Lower lobe of right lung (tissue), 2 donors: Measurements from ENCODE around the gene COMT. TPM values are rescaled to one million over a fixed set of nuclear protein-coding genes. Genes with fewer than 3 reads are reported as not detected.

Experiments used
- ATAC-seq, 2 donors: fragments of 200-7000 bp; cut with Tn5 transposase; one replicate each; pipeline ENCODE4 v1.9.1; 2020 to 2022; ENCODE audit warnings: mild to moderate bottlenecking in 2 of 2, moderate library complexity in 2 of 2
- DNase-seq: peaks from one replicate; pipeline ENCODE4 v3.0.0-alpha.2; 2020
- H3K27ac ChIP-seq: fragments of 200-600 bp; one replicate; pipeline ENCODE4 v1.8.0; 2022
- H3K27me3 ChIP-seq: fragments of 200-600 bp; one replicate; pipeline ENCODE4 v1.8.0; 2022; ENCODE audit warnings: low read depth
- H3K36me3 ChIP-seq: fragments of 200-600 bp; one replicate; pipeline ENCODE4 v1.8.0; 2022; ENCODE audit warnings: mild to moderate bottlenecking
- H3K4me1 ChIP-seq: fragments of 200-600 bp; one replicate; pipeline ENCODE4 v1.8.0; 2022
- H3K4me3 ChIP-seq: fragments of 200-600 bp; one replicate; pipeline ENCODE4 v1.8.0; 2022; ENCODE audit warnings: mild to moderate bottlenecking
- H3K9me3 ChIP-seq: fragments of 200-600 bp; one replicate; pipeline ENCODE4 v1.8.0; 2022
- CTCF ChIP-seq: fragments of 200-600 bp; IDR thresholded peaks from one replicate; pipeline ENCODE4 v1.8.0; 2022; ENCODE audit warnings: antibody characterized with exemption, mild to moderate bottlenecking
- intact Hi-C: fragments of 100-400 bp; cut with DNase I; formaldehyde crosslinking; loops from one replicate; pipeline ENCODE4 v1.11.0; 2022
- total RNA-seq: library from RNA; stranded (reverse); fragmentation: NEBNext Ultra II Directional; extraction: Animal tissue kit (Norgen Biotek cat#: 25700); gene quantifications from one replicate; pipeline ENCODE4 v1.2.1, GENCODE V29; 2021
- donor health status: DM: no; HTN: yes; CAD: no; lungs with severe emphysema.

COMT gene
- total RNA-seq, 1 donor from 2014 or later: 235 TPM

DNA sequence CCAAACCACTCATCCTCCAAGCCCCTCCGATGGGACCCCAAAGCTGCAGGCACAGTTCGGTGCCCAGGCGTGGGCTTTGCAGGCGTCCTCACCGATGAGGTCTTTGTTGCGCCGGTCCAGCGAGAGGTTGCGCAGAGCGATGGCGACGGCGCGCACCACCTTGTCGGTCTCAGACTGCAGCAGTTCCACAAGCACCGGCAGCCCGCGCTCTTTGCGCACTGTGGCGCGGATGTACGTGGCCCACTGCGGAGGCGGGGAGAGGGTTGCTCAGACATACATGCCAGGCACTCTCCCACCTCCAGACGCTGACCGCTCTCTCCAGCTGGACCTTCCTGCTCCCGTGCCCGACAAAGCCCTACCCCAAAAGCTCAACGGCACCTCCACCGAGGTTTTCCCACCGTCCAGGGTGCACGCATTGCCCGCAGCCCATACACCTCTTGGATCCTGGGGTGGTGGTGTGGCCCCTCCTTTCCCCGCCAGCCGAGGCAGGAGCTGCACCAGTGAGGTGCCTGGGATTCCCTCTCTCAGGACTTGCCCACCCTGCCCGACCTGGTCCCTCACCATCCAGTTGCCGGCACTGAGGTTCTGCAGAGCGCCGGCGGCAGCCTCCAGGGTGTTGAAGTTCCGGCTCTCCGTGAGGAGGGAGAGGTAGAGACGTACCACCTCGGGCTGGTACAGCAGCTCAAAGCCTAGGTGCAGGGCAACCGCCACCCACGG, 32.1 kb downstream of the COMT start:
- H3K4me1 ChIP-seq: peaks cover 13% of the 10 kb centered on the region
- H3K27ac ChIP-seq: no peak overlapping the region
- H3K27me3 ChIP-seq: no peaks in the 10 kb centered on the region
- H3K36me3 ChIP-seq: peaks cover 47% of the 10 kb centered on the region
- no peaks in the 10 kb centered on the region for H3K9me3 ChIP-seq
- intact Hi-C loops: no loop called here
- TF ChIP-seq CTCF: no peak
- no peak for DNase-seq
- H3K4me3 ChIP-seq: no peak overlapping the region
- no peak for ATAC-seq

- ATAC-seq (peak; percentile 4 to 23), DNase-seq (peak; percentile 66)
- no peaks in the 10 kb centered on the region for H3K9me3 ChIP-seq
- TF ChIP-seq CTCF: no peak
- no peak overlapping the region for H3K27ac ChIP-seq
- no peak overlapping the region for H3K4me3 ChIP-seq
- H3K4me1 ChIP-seq: peaks cover 13% of the 10 kb centered on the region
- intact Hi-C loops: no loop called here
- H3K27me3 ChIP-seq: no peaks in the 10 kb centered on the region
- peaks cover 44% of the 10 kb centered on the region for H3K36me3 ChIP-seq
Measured at GRCh38 chr22:19974268-19974861, 32.8 kb downstream of the COMT start.

GRCh38 chr22:19974935-19975706, 33.5 kb downstream of the COMT start:
- Histone ChIP-seq H3K27me3 (no peaks in the 10 kb centered on the region), H3K36me3 (peaks cover 39% of the 10 kb centered on the region), H3K9me3 (no peaks in the 10 kb centered on the region), H3K4me3 (no peak overlapping the region), H3K4me1 (peaks cover 13% of the 10 kb centered on the region), H3K27ac (no peak overlapping the region)
- intact Hi-C loops: no loop called here
- DNase-seq: no peak
- TF ChIP-seq CTCF: no peak
- no peak for ATAC-seq

DNA sequence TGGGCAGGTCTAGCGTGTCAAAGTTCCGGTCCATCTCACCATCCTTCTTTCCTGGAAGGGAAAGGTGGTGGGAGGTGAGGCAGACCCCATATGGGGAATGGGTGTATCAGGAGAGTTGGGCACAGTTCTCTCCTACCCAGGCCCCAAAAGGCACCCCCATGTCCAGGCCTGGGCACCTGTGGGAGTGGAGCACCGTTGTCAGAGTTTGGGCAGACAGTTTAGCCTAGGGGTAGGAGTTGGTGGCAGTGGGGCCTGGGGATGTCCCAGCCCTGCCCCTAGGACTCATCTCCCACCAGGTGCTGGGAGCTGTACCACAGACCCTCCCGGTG, 34.1 kb downstream of the COMT start:
- peaks cover 10% of the 10 kb centered on the region for H3K4me1 ChIP-seq
- intact Hi-C loops: no loop called here
- no peak for DNase-seq

DNA sequence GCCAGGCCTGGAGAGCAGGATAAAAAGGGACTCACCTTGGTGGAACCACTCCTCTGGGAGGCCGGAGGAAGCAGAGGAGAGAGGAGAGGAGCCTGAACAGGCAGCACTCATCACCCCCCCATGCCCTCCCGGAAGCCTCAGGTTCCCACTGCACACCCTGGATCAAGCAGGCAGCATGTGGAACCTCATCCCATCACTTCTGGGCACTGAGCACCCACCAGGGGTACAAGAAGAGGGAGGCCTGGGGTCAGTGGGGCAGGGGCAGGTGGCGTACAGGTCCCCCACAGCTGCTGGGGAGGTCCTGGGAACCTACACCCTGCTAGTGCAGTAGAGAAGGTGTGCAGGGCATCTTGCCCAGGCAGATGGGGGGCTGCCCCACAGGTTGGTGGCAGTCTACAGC, 35.1 kb downstream of the COMT start:
- TF ChIP-seq CTCF: no peak
- DNase-seq (no peak), ATAC-seq (no peak)
- no peak overlapping the region for H3K4me3 ChIP-seq
- H3K9me3 ChIP-seq: no peaks in the 10 kb centered on the region
- no peaks in the 10 kb centered on the region for H3K4me1 ChIP-seq
- H3K27me3 ChIP-seq: no peaks in the 10 kb centered on the region
- no peak overlapping the region for H3K27ac ChIP-seq
- intact Hi-C loops: no loop called here
- H3K36me3 ChIP-seq: peaks cover 32% of the 10 kb centered on the region

More for the DNA sequence above, 34.1 kb downstream of the COMT start:
- H3K9me3 ChIP-seq: no peaks in the 10 kb centered on the region
- H3K4me3 ChIP-seq: no peak overlapping the region
- TF ChIP-seq CTCF: no peak
- H3K27me3 ChIP-seq: no peaks in the 10 kb centered on the region
- H3K27ac ChIP-seq: no peak overlapping the region
- H3K36me3 ChIP-seq: peaks cover 34% of the 10 kb centered on the region
- no peak for ATAC-seq
